Upper lobe of right lung (tissue), 1 donor: ENCODE results near the gene MARK1. TPM values are rescaled to one million over a fixed set of nuclear protein-coding genes. Genes with fewer than 3 reads are reported as not detected.
"Not testable (repeated sequence)": the region's sequence is repeated elsewhere in the genome, so short reads cannot be mapped to it uniquely, and the experiment has no call there.

Source experiments
- ATAC-seq: fragments of 200-7000 bp; cut with Tn5 transposase; one replicate; pipeline ENCODE4 v1.9.1; 2020; ENCODE audit warnings: mild to moderate bottlenecking, moderate library complexity
- DNase-seq: peaks from one replicate; pipeline ENCODE4 v3.0.0-alpha.2; 2020
- H3K27ac ChIP-seq: fragments of 200-600 bp; one replicate; pipeline ENCODE4 v1.8.0; 2022
- H3K27me3 ChIP-seq: fragments of 200-600 bp; one replicate; pipeline ENCODE4 v1.8.0; 2022; ENCODE audit warnings: mild to moderate bottlenecking
- H3K36me3 ChIP-seq: fragments of 200-600 bp; one replicate; pipeline ENCODE4 v1.8.0; 2022
- H3K4me1 ChIP-seq: fragments of 200-600 bp; one replicate; pipeline ENCODE4 v1.8.0; 2022
- H3K4me3 ChIP-seq: fragments of 200-600 bp; one replicate; pipeline ENCODE4 v1.8.0; 2022; ENCODE audit warnings: mild to moderate bottlenecking
- H3K9me3 ChIP-seq: fragments of 200-600 bp; one replicate; pipeline ENCODE4 v1.8.0; 2022
- CTCF ChIP-seq: fragments of 200-600 bp; IDR thresholded peaks from one replicate; pipeline ENCODE4 v1.8.0; 2022; ENCODE audit warnings: antibody characterized with exemption
- intact Hi-C: fragments of 100-400 bp; cut with DNase I; formaldehyde crosslinking; loops from one replicate; pipeline ENCODE4 v1.11.0; 2022
- total RNA-seq: library from RNA; stranded (reverse); fragmentation: NEBNext Ultra II Directional; extraction: Animal tissue kit (Norgen Biotek cat#: 25700); gene quantifications from one replicate; pipeline ENCODE4 v1.2.1, GENCODE V29; 2021
- donor health status: DM: no; HTN: yes; CAD: no; lungs with severe emphysema.

The MARK1 gene
- total RNA-seq, 1 donor from 2014 or later = 2.3 TPM

- H3K27ac ChIP-seq = no peak overlapping the region
- no peaks in the 10 kb centered on the region for H3K4me1 ChIP-seq
- no peaks in the 10 kb centered on the region for H3K27me3 ChIP-seq
- H3K36me3 ChIP-seq = no peaks in the 10 kb centered on the region
- intact Hi-C loops = no loop called here
- no peaks in the 10 kb centered on the region for H3K9me3 ChIP-seq
- no peak for DNase-seq
- no peak for TF ChIP-seq CTCF
- no peak for ATAC-seq
- no peak overlapping the region for H3K4me3 ChIP-seq
Measured at GRCh38 chr1:220677251-220677650, 149.3 kb downstream of the MARK1 start.

GRCh38 chr1:220680085-220680687 lies 152.2 kb downstream of the MARK1 start:
- intact Hi-C loops = no loop called here
- H3K4me1 ChIP-seq = no peaks in the 10 kb centered on the region
- no peaks in the 10 kb centered on the region for H3K9me3 ChIP-seq
- DNase-seq = no peak
- no peaks in the 10 kb centered on the region for H3K36me3 ChIP-seq
- H3K4me3 ChIP-seq = no peak overlapping the region
- peak; percentile 74 for TF ChIP-seq CTCF
- peak; percentile 87 for ATAC-seq
- no peak overlapping the region for H3K27ac ChIP-seq
- no peaks in the 10 kb centered on the region for H3K27me3 ChIP-seq

GRCh38 chr1:220681220-220681880 lies 153.4 kb downstream of the MARK1 start:
- Histone ChIP-seq H3K4me3 (peak overlapping the region; percentile 17), H3K4me1 (no peaks in the 10 kb centered on the region), H3K27ac (no peak overlapping the region), H3K36me3 (no peaks in the 10 kb centered on the region), H3K9me3 (no peaks in the 10 kb centered on the region), H3K27me3 (no peaks in the 10 kb centered on the region)
- intact Hi-C loops = no loop called here
- TF ChIP-seq CTCF = no peak
- ATAC-seq = no peak
- no peak for DNase-seq

- no peak overlapping the region for H3K4me3 ChIP-seq
- intact Hi-C loops = no loop called here
- no peaks in the 10 kb centered on the region for H3K27me3 ChIP-seq
- no peak for TF ChIP-seq CTCF
- H3K4me1 ChIP-seq = no peaks in the 10 kb centered on the region
- no peak for ATAC-seq
- H3K9me3 ChIP-seq = no peaks in the 10 kb centered on the region
- DNase-seq = no peak
- no peaks in the 10 kb centered on the region for H3K36me3 ChIP-seq
- H3K27ac ChIP-seq = no peak overlapping the region
Measured at GRCh38 chr1:220682901-220683576, 155.1 kb downstream of the MARK1 start.

- H3K4me3 ChIP-seq, ATAC-seq, H3K4me1 ChIP-seq, intact Hi-C loops, H3K27ac ChIP-seq, DNase-seq, H3K9me3 ChIP-seq, H3K27me3 ChIP-seq, H3K36me3 ChIP-seq: not testable (repeated sequence)
Measured at GRCh38 chr1:220683716-220684115, 155.8 kb downstream of the MARK1 start.

GRCh38 chr1:220684890-220685289 lies 157.0 kb downstream of the MARK1 start:
- ATAC-seq = no peak
- H3K4me3 ChIP-seq = no peak overlapping the region
- no peaks in the 10 kb centered on the region for H3K9me3 ChIP-seq
- DNase-seq = no peak
- TF ChIP-seq CTCF = no peak
- no peak overlapping the region for H3K27ac ChIP-seq
- H3K36me3 ChIP-seq = no peaks in the 10 kb centered on the region
- intact Hi-C loops = loop anchor here (5.0 kb wide), 1 partner anchor 92 kb away; no protein-coding TSS in a partner anchor
- H3K4me1 ChIP-seq = peaks cover 5% of the 10 kb centered on the region
- H3K27me3 ChIP-seq = no peaks in the 10 kb centered on the region
